ENCODE results near the gene PLCB3. TPM values are rescaled to one million over a fixed set of nuclear protein-coding genes. Genes with fewer than 3 reads are reported as not detected.
A peak's percentile ranks its signal among the peaks of the same experiment; 100 is the strongest.

The PLCB3 gene
- total RNA-seq, 4 donors from 2014 or later, result 30.5 to 38.4 (median 37.4) TPM

DNA sequence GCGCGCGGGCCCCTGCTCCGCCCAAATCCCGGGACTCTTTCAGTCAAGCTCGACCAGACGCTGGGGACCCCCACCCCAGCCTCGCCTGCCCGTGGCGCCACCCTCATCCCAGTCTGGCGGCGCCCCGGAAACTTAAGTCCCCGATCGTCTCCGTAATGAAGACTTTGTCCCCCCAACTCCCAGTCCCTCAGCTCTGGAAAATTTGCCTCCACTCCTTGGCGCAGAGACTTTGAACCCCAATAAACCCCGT, 348 bp downstream of the PLCB3 start:
- intact Hi-C loops (cut with DNase I; ENCODE audit: low total_unique reads), result no loop called here

DNA sequence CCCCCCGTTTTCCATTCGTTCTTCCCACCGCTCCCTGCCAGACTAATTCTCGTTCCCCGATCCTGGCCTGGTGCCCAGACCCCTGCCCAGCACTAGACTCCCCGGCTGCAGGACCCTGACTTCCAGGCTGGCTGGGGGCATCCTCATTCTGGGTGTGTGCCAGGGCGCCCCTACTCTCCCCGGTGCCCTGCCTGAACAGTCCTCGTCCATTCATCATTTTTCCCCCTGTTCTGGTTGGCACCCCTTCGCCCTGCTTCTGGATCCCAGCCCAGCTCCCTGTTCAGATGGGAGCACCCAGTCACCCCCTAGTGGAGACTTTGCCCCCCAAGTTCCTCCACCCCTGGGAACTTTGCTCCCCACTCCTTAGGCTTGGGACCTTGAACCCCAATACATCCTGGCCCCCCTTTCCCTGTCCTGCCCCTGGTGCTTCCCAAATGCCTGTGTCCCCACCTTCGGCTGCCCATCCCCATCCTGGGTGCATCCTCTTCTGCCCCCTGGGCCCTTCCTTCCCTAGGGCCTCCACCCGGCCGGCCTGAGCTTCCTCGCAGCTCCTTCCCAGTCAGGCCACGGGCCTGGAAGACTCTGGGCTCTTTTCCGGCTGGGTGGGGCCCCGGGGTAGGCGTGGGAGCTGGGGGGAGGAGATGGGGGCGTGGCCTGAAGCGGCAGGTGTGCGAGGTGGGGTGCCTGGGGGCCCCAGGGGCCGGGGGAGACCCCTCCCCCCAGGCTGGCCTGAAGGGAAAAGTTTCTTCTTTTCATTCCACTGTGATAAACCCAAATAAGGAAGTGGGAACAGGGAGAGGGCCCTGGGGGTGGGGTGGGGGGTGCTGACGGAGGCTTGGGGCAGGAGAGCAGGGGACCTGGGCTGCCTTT, 908 bp downstream of the PLCB3 start:
- TF ChIP-seq POLR2A (IDR thresholded peaks at IDR 0.05), result no peak
- TF ChIP-seq, protein P1, sequence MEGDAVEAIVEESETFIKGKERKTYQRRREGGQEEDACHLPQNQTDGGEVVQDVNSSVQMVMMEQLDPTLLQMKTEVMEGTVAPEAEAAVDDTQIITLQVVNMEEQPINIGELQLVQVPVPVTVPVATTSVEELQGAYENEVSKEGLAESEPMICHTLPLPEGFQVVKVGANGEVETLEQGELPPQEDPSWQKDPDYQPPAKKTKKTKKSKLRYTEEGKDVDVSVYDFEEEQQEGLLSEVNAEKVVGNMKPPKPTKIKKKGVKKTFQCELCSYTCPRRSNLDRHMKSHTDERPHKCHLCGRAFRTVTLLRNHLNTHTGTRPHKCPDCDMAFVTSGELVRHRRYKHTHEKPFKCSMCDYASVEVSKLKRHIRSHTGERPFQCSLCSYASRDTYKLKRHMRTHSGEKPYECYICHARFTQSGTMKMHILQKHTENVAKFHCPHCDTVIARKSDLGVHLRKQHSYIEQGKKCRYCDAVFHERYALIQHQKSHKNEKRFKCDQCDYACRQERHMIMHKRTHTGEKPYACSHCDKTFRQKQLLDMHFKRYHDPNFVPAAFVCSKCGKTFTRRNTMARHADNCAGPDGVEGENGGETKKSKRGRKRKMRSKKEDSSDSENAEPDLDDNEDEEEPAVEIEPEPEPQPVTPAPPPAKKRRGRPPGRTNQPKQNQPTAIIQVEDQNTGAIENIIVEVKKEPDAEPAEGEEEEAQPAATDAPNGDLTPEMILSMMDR (IDR thresholded peaks at IDR 0.05), result no peak
- H3K4me3 ChIP-seq (ENCODE audit: low read depth, poor library complexity, severe bottlenecking), result peak overlapping the region; percentile 55
- DNase-seq (ENCODE audit: low spot score in 2 of 2), result peak in 1 of 2 donors; percentile 92
- 4 to 6% methylated on average over 23 of the region's 23 CpGs for WGBS, 2 donors
- intact Hi-C loops (cut with DNase I; ENCODE audit: low total_unique reads), result no loop called here

More for the DNA sequence above, 348 bp downstream of the PLCB3 start:
- no peak for DNase-seq (ENCODE audit: low spot score in 2 of 2)
- H3K4me3 ChIP-seq (ENCODE audit: low read depth, poor library complexity, severe bottlenecking), result peak overlapping the region; percentile 55
- TF ChIP-seq POLR2A (IDR thresholded peaks at IDR 0.05), result no peak
- TF ChIP-seq, protein P1 (IDR thresholded peaks at IDR 0.05), result no peak
- WGBS, 2 donors, result 0 to 1% methylated on average over 17 to 18 of the region's 18 CpGs

DNA sequence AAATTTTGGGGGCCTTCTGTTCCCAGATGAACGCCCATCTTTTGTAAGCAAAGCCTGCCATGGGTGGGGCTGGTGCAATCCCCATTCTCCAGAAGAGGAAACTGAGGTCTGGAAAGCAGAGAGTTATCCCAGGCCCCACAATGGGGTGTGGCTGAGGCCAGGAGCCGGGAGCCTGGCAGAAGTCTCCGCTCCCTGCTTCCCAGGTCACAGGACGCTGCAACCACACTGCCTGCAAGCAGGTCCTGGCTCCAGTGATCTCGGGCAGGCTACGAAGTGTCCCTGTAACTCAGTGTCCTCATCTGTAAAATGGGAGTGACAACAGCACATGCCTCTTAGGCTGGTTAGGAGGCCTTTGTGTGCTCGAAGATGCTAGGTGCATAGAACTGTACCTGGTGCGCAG, 1.7 kb downstream of the PLCB3 start:
- DNase-seq (ENCODE audit: low spot score in 2 of 2), result no peak
- intact Hi-C loops (cut with DNase I; ENCODE audit: low total_unique reads), result no loop called here
- no peak for TF ChIP-seq POLR2A (IDR thresholded peaks at IDR 0.05)
- TF ChIP-seq, protein P1 (IDR thresholded peaks at IDR 0.05), result no peak
- H3K4me3 ChIP-seq (ENCODE audit: low read depth, poor library complexity, severe bottlenecking), result no peak overlapping the region
- WGBS, 2 donors, result 60 to 68% methylated on average over 8 of the region's 8 CpGs

DNA sequence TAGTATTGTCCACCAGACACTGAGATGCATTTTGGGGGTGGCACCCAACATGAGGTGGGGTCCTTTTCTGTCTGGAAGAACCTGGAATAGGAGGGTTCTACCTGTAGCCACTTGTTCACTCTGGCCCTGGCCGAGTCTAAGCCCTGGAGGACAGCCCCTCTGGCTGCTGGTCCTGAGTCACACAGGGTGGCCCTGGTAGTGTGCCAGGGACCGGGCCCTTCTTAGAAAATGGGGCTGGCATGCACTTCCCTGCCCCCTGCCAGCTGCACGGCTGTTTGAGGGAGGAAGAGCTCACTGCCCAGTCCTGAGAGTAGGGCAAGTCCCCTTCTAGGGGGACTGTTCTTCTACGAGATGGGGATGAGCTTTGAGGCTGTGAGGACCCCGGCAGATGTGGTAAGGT, 2.2 kb downstream of the PLCB3 start:
- TF ChIP-seq, protein P1 (IDR thresholded peaks at IDR 0.05), result no peak
- no peak for TF ChIP-seq POLR2A (IDR thresholded peaks at IDR 0.05)
- 43 to 46% methylated on average over 5 of the region's 5 CpGs for WGBS, 2 donors
- no peak overlapping the region for H3K4me3 ChIP-seq (ENCODE audit: low read depth, poor library complexity, severe bottlenecking)
- intact Hi-C loops (cut with DNase I; ENCODE audit: low total_unique reads), result no loop called here
- DNase-seq (ENCODE audit: low spot score in 2 of 2), result no peak

DNA sequence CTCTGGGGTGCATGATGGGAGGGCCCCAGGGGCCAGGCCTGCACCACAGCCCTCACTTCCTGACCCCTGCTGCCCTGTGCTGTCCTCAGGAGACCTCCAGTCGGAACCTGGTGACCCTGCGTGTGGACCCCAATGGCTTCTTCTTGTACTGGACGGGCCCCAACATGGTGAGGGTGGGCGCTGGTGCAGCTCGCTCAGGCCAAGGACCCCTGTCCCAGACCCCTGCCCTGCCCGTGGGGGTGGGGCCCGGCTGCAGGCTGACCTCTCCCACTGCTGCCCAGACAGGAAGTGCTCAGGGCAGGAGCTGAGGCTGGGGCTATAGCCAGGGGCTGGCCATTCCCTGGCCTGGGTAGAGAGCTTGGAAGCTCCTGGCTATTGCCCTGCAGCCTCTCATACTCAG, 3.0 kb downstream of the PLCB3 start:
- 85 to 95% methylated on average over 4 to 7 of the region's 7 CpGs for WGBS, 2 donors
- intact Hi-C loops (cut with DNase I; ENCODE audit: low total_unique reads), result no loop called here
- H3K4me3 ChIP-seq (ENCODE audit: low read depth, poor library complexity, severe bottlenecking), result no peak overlapping the region
- no peak for TF ChIP-seq POLR2A (IDR thresholded peaks at IDR 0.05)
- TF ChIP-seq, protein P1 (IDR thresholded peaks at IDR 0.05), result no peak
- DNase-seq (ENCODE audit: low spot score in 2 of 2), result no peak
